A549 (cell line): ENCODE results near the gene PLXND1. TPM values are rescaled to one million over a fixed set of nuclear protein-coding genes. Genes with fewer than 3 reads are reported as not detected.
A peak's percentile ranks its signal among the peaks of the same experiment; 100 is the strongest.

ENCODE experiments used
- ATAC-seq, 2 experiments: fragments of 200-7000 bp in 1 of 2; fragments of >200 bp in 1 of 2; cut with Nextera tagmentation in 1 of 2; cut with Tn5 transposase in 1 of 2; 3 replicates each; pipeline versions ENCODE4 v1.8.0 to v1.9.1; 2018 to 2020; ENCODE audit warnings: mild to moderate bottlenecking in 1 of 2, moderate library complexity in 1 of 2
- CTCF ChIA-PET: fragments of 300-600 bp; sonication (Branson Sonifier 250); formaldehyde crosslinking; extraction: SDS; loops from one replicate; lab custom pipeline; 2021; ENCODE audit warnings: antibody characterized with exemption, inconsistent platforms; lab: Yijun Ruan, JAX
- POLR2A ChIA-PET: fragments of 350-600 bp; formaldehyde crosslinking; extraction: SDS; loops from one replicate; lab custom pipeline; 2021; ENCODE audit warnings: antibody characterized with exemption, inconsistent platforms; lab: Yijun Ruan, JAX
- DNase-seq, 2 experiments: peaks; one replicate each; pipeline versions ENCODE4 v3.0.0 to v3.0.0-alpha.2; 2011 to 2016; ENCODE audit warnings: low read depth in 1 of 2, low spot score in 1 of 2
- FAIRE-seq: peaks from 2 replicates; lab custom pipeline; 2011; peaks lifted over from hg19 to GRCh38; lab: Jason Lieb, UNC
- H3K27ac ChIP-seq, 2 experiments: fragments of >200 bp; sonication (Bioruptor Twin); formaldehyde crosslinking; 3 replicates each; pipeline ENCODE4 v1.5.1; 2016 to 2017
- H3K4me1 ChIP-seq: fragments of >200 bp; sonication (Bioruptor Twin); formaldehyde crosslinking; 3 replicates; pipeline ENCODE4 v1.6.1; 2016
- H3K4me2 ChIP-seq: fragments of >200 bp; sonication (Bioruptor Twin); formaldehyde crosslinking; 3 replicates; pipeline ENCODE4 v1.6.1; 2016
- H3K4me3 ChIP-seq: fragments of >200 bp; sonication (Bioruptor Twin); formaldehyde crosslinking; 3 replicates; pipeline ENCODE4 v1.5.1; 2016
- H3K9me3 ChIP-seq: fragments of >200 bp; sonication (Bioruptor Twin); formaldehyde crosslinking; 3 replicates; pipeline ENCODE4 v1.6.1; 2016
- BHLHE40 ChIP-seq: IDR thresholded peaks from 2 replicates; pipeline ENCODE4 v1.6.1; 2012; ENCODE audit warnings: low read depth, low read length, inconsistent platforms
- CBX2 ChIP-seq: fragments of 200-600 bp; sonication (generic); IDR thresholded peaks from 2 replicates; pipeline ENCODE4 v1.6.1; 2016; ENCODE audit warnings: low read depth, mild to moderate bottlenecking, borderline replicate concordance
- CBX8 ChIP-seq: fragments of 200-600 bp; sonication (generic); IDR thresholded peaks from 2 replicates; pipeline ENCODE4 v1.6.1; 2016
- CHD2 ChIP-seq: fragments of 150-350 bp; IDR thresholded peaks from 2 replicates; pipeline ENCODE4 v1.6.1; 2014; ENCODE audit warnings: low read length; ENCODE audit not compliant: partially characterized antibody
- CHD4 ChIP-seq: fragments of 200-600 bp; sonication (generic); IDR thresholded peaks from 2 replicates; pipeline ENCODE4 v1.6.1; 2016; ENCODE audit warnings: antibody characterized with exemption, mild to moderate bottlenecking, borderline replicate concordance
- FOSB ChIP-seq: fragments of 250-450 bp; sonication (Bioruptor Pico); IDR thresholded peaks from 2 replicates; pipeline ENCODE4 v1.5.0; 2020; ENCODE audit warnings: mild to moderate bottlenecking, moderate library complexity
- FOSL2 ChIP-seq, 2 experiments: fragments of 450-650 bp in 1 of 2; fragments of >200 bp in 1 of 2; sonication (Bioruptor Twin) in 1 of 2; formaldehyde crosslinking; IDR thresholded peaks; 2 replicates each; pipeline versions ENCODE4 v1.5.0 to v1.6.1; 2016 to 2020; ENCODE audit warnings: mild to moderate bottlenecking in 1 of 2, moderate library complexity in 1 of 2
- HDAC2 ChIP-seq: fragments of 200-600 bp; sonication (generic); IDR thresholded peaks from 2 replicates; pipeline ENCODE4 v1.6.1; 2016
- HEYL ChIP-seq: fragments of 250-450 bp; sonication (Bioruptor Pico); IDR thresholded peaks from 2 replicates; pipeline ENCODE4 v1.8.0; 2021; ENCODE audit warnings: mild to moderate bottlenecking, moderate library complexity
- HOXB13 ChIP-seq: fragments of 250-450 bp; sonication (Bioruptor Pico); IDR thresholded peaks from 2 replicates; pipeline ENCODE4 v1.5.0; 2020; ENCODE audit warnings: low read depth, mild to moderate bottlenecking, moderate library complexity
- HOXB5 ChIP-seq: fragments of 250-450 bp; sonication (Bioruptor Pico); IDR thresholded peaks from 2 replicates; pipeline ENCODE4 v1.5.0; 2020; ENCODE audit warnings: mild to moderate bottlenecking, moderate library complexity
- JUN ChIP-seq, 2 experiments: fragments of >200 bp; sonication (Bioruptor Twin); formaldehyde crosslinking; IDR thresholded peaks; 2 replicates in 1 of 2; 3 replicates in 1 of 2; pipeline ENCODE4 v1.6.1; 2016 to 2017
- MAZ ChIP-seq: fragments of 150-350 bp; IDR thresholded peaks from 2 replicates; pipeline ENCODE4 v1.6.1; 2014; ENCODE audit warnings: antibody characterized with exemption, low read depth, low read length, borderline replicate concordance
- MYC ChIP-seq: IDR thresholded peaks from 2 replicates; pipeline ENCODE4 v1.6.1; 2012; ENCODE audit warnings: mild to moderate bottlenecking, inconsistent platforms, low read length, improper control_type of control experiment, borderline replicate concordance
- NPAS2 ChIP-seq: fragments of 250-450 bp; sonication (Bioruptor Pico); IDR thresholded peaks from 2 replicates; pipeline ENCODE4 v1.8.0; 2022; ENCODE audit warnings: mild to moderate bottlenecking, moderate library complexity, borderline replicate concordance
- NR3C1 ChIP-seq: fragments of >200 bp; sonication (Bioruptor Twin); formaldehyde crosslinking; IDR thresholded peaks from 3 replicates; pipeline ENCODE4 v1.6.1; 2017
- POLR2AphosphoS2 ChIP-seq: conservative IDR thresholded peaks from 2 replicates; pipeline ENCODE4 v1.6.1; 2012; ENCODE audit warnings: low read length, improper control_type of control experiment, inconsistent platforms
- RAD21 ChIP-seq, 2 experiments: fragments of >200 bp in 1 of 2; sonication (Bioruptor Twin) in 1 of 2; formaldehyde crosslinking in 1 of 2; IDR thresholded peaks in 1 of 2; conservative IDR thresholded peaks in 1 of 2; 2 replicates in 1 of 2; 3 replicates in 1 of 2; pipeline ENCODE4 v1.6.1; 2012 to 2018; ENCODE audit warnings: inconsistent platforms in 1 of 2
- RARB ChIP-seq: fragments of 250-450 bp; sonication (Bioruptor Pico); IDR thresholded peaks from 2 replicates; pipeline ENCODE4 v1.8.0; 2021; ENCODE audit warnings: mild to moderate bottlenecking, moderate library complexity
- ZC3H11A ChIP-seq: fragments of 450-650 bp; IDR thresholded peaks from 2 replicates; pipeline ENCODE4 v1.6.1; 2014; ENCODE audit warnings: antibody characterized with exemption, mild to moderate bottlenecking
- ZFP36 ChIP-seq: fragments of 450-650 bp; IDR thresholded peaks from 2 replicates; pipeline ENCODE4 v1.6.1; 2014; ENCODE audit warnings: borderline replicate concordance; ENCODE audit not compliant: partially characterized antibody
- ZNF302 ChIP-seq: fragments of 250-450 bp; sonication (Bioruptor Pico); IDR thresholded peaks from 2 replicates; pipeline ENCODE4 v1.9.0; 2021; ENCODE audit warnings: inconsistent platforms, mild to moderate bottlenecking, moderate library complexity
- ZSCAN20 ChIP-seq: fragments of 250-450 bp; sonication (Bioruptor Pico); IDR thresholded peaks from 2 replicates; pipeline ENCODE4 v1.8.0; 2022; ENCODE audit warnings: mild to moderate bottlenecking, moderate library complexity
- WGBS: methylation state at CpG from one replicate; pipeline ENCODE4 v1.1.6; 2017; ENCODE audit errors: missing lambda C conversion rate; 5-methylcytosine and 5-hydroxymethylcytosine counted together
- polyA plus RNA-seq, 4 experiments: library from polyadenylated mRNA; depleted of rRNA in 3 of 4; stranded (reverse); fragments of >200 nt; fragmentation: RNase III in 1 of 4; extraction: RNeasy Plus Mini Kit Qiagen cat#74134 plus additional on column Dnase treatment in 1 of 4; gene quantifications; 2 replicates in 3 of 4; 3 replicates in 1 of 4; pipeline ENCODE4 v1.2.3, GENCODE V29; 2011 to 2017
- TF ChIP-seq, protein P1 (sequence below): fragments of 250-450 bp; sonication (Bioruptor Pico); IDR thresholded peaks from 2 replicates; pipeline ENCODE4 v1.5.0; 2020; ENCODE audit warnings: low read depth, mild to moderate bottlenecking, moderate library complexity
- TF ChIP-seq, protein P2 (sequence below): IDR thresholded peaks from 2 replicates; pipeline ENCODE4 v1.6.1; 2012; ENCODE audit warnings: low read depth, borderline replicate concordance
- TF ChIP-seq, protein P3 (sequence below): fragments of >200 bp; sonication (Bioruptor Twin); formaldehyde crosslinking; IDR thresholded peaks from 2 replicates; pipeline ENCODE4 v1.6.1; 2016
- TF ChIP-seq, protein P4 (sequence below): IDR thresholded peaks from 2 replicates; pipeline ENCODE4 v1.6.1; 2012

The PLXND1 gene
- polyA plus RNA-seq, 2 of the 4 experiments (the other 2 are of a cell fraction) = 26.8 to 72.6 TPM

DNA sequence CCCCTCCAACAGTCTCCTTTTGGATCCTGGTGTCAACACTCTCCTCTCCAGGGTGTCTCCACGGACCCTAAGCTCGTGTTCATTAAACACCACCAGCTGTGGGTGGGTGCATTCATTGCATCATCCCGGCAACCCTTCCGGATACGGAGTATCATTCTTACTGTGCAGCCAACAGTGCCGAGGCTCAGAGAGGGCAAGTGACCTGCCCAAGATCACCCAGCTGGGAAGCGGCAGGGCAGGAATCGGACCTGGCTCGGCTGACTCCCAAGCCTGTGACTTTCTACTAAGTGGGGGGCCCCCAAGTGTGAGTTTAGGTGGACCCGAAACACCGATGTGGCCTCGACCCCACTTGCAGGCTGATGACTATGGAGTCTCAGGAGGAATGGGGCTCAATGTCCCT is 43.1 kb downstream of the PLXND1 start:
- TF ChIP-seq, protein P1, sequence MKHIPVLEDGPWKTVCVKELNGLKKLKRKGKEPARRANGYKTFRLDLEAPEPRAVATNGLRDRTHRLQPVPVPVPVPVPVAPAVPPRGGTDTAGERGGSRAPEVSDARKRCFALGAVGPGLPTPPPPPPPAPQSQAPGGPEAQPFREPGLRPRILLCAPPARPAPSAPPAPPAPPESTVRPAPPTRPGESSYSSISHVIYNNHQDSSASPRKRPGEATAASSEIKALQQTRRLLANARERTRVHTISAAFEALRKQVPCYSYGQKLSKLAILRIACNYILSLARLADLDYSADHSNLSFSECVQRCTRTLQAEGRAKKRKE = no peak
- no peak for TF ChIP-seq HEYL
- TF ChIP-seq NR3C1 = no peak
- TF ChIP-seq HOXB5 (CRISPR knock-in tag) = no peak
- no peak for TF ChIP-seq ZC3H11A
- no peak for TF ChIP-seq FOSB
- TF ChIP-seq, protein P2, sequence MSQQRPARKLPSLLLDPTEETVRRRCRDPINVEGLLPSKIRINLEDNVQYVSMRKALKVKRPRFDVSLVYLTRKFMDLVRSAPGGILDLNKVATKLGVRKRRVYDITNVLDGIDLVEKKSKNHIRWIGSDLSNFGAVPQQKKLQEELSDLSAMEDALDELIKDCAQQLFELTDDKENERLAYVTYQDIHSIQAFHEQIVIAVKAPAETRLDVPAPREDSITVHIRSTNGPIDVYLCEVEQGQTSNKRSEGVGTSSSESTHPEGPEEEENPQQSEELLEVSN = no peak
- no peak for TF ChIP-seq POLR2AphosphoS2
- no peak for TF ChIP-seq CHD2
- no peak for TF ChIP-seq CHD4
- no peak for TF ChIP-seq CBX8
- no peak for TF ChIP-seq CBX2
- 91% methylated on average over 6 of the region's 12 CpGs for WGBS
- ChIA-PET CTCF (no interaction called here), POLR2A (no interaction called here)
- Histone ChIP-seq H3K27ac (no peak overlapping the region), H3K4me1 (peaks cover 36% of the 10 kb centered on the region), H3K4me3 (no peak overlapping the region), H3K4me2 (no peak overlapping the region), H3K9me3 (no peaks in the 10 kb centered on the region)
- FAIRE-seq (no peak), ATAC-seq (no peak), DNase-seq (no peak)

DNA sequence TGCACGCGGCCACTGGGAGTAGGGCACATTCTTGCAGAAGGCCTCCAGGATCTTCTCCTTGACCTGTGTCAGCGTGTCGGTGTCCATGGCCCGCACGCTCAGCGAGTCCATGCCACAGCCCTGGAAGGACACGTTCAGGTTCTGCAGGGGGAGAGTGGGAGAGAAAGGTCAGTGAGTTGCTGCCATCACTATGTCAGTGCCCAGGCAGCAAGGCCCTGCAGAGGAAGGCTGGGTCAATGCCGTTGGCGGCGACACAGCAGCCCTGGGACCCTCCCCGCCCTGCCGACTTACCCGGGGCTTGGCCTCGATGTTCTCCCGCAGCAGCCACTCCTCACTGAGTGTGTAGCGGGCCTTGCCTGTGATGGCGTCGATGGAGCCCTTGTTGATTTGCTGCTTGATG is 43.7 kb downstream of the PLXND1 start:
- no peak for FAIRE-seq
- CTCF ChIA-PET = no interaction called here

DNA sequence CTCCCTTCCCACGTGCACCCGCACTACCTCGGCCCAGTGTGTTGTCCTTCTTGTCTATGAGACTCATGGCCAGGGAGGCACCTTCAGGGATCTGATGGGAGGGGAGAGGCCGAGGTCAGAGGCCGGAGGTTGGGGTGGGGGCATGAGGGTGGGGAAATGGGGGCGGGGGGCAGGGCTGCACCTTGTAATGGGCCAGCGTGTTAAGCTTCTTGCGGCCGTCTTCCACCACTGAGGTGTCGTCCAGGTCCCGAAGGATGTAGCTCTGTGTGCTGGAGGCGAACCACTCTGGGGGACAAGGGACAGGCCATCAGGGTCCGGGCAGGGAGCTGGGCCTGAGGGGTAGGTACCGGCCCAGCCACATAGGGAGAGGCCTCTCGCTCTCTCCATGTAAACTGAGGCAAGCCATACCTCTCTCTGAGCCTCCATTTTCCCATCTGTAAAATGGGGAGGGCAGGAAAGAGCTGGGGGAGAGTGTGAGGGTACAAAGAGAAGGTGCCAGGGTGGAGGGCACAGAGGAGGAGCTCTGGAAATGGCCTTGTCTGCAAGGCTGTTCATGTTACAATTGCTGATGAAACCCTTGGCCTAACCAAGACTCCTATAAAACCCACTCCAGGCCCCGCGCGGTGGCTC is 44.7 kb downstream of the PLXND1 start:
- FAIRE-seq (no peak), DNase-seq (no peak), ATAC-seq (no peak; a peak in 1 of 6 replicates)
- POLR2A ChIA-PET = no interaction called here
- Histone ChIP-seq H3K9me3 (no peaks in the 10 kb centered on the region), H3K27ac (peak overlapping the region; percentile 85 to 86; a peak in 5 of 6 replicates), H3K4me2 (peak overlapping the region; percentile 43; the same call in 2 of the 3 replicates), H3K4me1 (peaks cover 43% of the 10 kb centered on the region), H3K4me3 (no peak overlapping the region)
- WGBS = 96% methylated on average over 8 of the region's 18 CpGs
- CTCF ChIA-PET = no interaction called here
- TF ChIP-seq, protein P3, sequence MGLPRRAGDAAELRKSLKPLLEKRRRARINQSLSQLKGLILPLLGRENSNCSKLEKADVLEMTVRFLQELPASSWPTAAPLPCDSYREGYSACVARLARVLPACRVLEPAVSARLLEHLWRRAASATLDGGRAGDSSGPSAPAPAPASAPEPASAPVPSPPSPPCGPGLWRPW = no peak
- TF ChIP-seq, protein P4, sequence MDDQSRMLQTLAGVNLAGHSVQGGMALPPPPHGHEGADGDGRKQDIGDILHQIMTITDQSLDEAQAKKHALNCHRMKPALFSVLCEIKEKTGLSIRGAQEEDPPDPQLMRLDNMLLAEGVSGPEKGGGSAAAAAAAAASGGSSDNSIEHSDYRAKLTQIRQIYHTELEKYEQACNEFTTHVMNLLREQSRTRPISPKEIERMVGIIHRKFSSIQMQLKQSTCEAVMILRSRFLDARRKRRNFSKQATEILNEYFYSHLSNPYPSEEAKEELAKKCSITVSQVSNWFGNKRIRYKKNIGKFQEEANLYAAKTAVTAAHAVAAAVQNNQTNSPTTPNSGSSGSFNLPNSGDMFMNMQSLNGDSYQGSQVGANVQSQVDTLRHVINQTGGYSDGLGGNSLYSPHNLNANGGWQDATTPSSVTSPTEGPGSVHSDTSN = no peak
- TF ChIP-seq HDAC2 = no peak
- TF ChIP-seq FOSL2 (IDR thresholded peaks at IDR 0.05) = no peak
- TF ChIP-seq FOSL2 (CRISPR knock-in tag; IDR thresholded peaks at IDR 0.05) = no peak
- no peak for TF ChIP-seq ZNF302 (CRISPR knock-in tag)

More for the DNA sequence above, 43.7 kb downstream of the PLXND1 start:
- no peak for ATAC-seq
- TF ChIP-seq NPAS2 (CRISPR knock-in tag) (no peak), MAZ (no peak), ZSCAN20 (CRISPR knock-in tag) (no peak), MYC (no peak), CHD2 (no peak), ZFP36 (no peak), HOXB13 (CRISPR knock-in tag) (no peak), RAD21 (conservative IDR thresholded peaks at IDR 0.05 in 1 of 2, IDR thresholded peaks at IDR 0.05 in 1 of 2) (no peak), BHLHE40 (no peak), RARB (CRISPR knock-in tag) (no peak), JUN (IDR thresholded peaks at IDR 0.05) (no peak)
- POLR2A ChIA-PET = no interaction called here
- 95% methylated on average over 14 of the region's 19 CpGs for WGBS
- Histone ChIP-seq H3K4me1 (peaks cover 42% of the 10 kb centered on the region), H3K9me3 (no peaks in the 10 kb centered on the region), H3K4me2 (no peak overlapping the region), H3K4me3 (no peak overlapping the region), H3K27ac (no peak overlapping the region; a peak in 1 of 6 replicates)
- DNase-seq = no peak
